Endothelial cell of umbilical vein (primary cell): ENCODE measurements around the gene APOL2.

Experiments
- TF ChIP-seq, protein P1 (sequence below): IDR thresholded peaks from 2 replicates; pipeline ENCODE4 v1.6.1; 2011; ENCODE audit not compliant: insufficient read depth, insufficient read length
- TF ChIP-seq, protein P2 (sequence below), 2 donors: IDR thresholded peaks; 1 replicate in 1 of 2; 2 replicates in 1 of 2; pipeline ENCODE4 v1.5.1; 2011; ENCODE audit warnings: low read length in 2 of 2, mild to moderate bottlenecking in 2 of 2, moderate library complexity in 2 of 2, control low read depth in 1 of 2, inconsistent platforms in 1 of 2, low read depth in 1 of 2; ENCODE audit not compliant: insufficient read depth in 1 of 2; ENCODE audit errors: extremely low read depth in 1 of 2

DNA sequence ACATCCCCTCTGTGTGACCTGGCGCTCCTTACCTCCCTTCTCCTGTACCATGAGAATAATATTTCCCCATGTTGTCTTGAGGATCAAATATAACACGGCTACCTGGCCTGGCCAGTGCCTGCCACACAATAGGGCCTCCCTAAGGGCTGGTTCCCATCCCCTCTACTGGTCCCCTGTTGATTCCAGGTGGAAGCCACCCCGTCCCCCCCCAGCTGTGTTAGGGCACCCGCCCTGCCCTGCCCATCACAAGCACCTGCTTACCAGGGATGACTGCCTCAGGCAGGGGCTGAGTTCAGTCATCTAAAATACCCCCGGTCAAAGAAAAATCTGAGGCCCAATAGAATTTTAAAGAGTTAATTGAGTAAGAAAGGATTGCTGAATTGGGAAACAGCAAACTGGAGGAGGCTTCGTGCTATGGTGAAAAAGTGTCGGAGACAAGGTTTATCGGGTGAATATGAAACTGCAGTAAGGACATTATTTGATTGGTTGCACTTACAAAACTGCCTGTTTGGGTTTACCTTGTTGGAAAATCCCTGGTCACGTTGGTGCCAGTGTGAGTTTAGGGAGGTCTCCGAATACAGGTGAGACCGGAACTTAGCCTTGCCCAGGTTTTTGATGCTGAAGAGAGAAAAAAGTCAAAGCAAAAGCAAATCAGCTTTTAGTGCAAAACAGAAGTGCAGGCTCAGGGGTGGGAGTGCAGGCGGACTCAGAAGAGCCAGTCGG, 18.8 kb upstream of the APOL2 start:
- TF ChIP-seq, protein P1, sequence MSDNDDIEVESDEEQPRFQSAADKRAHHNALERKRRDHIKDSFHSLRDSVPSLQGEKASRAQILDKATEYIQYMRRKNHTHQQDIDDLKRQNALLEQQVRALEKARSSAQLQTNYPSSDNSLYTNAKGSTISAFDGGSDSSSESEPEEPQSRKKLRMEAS: no peak
- TF ChIP-seq, protein P2, sequence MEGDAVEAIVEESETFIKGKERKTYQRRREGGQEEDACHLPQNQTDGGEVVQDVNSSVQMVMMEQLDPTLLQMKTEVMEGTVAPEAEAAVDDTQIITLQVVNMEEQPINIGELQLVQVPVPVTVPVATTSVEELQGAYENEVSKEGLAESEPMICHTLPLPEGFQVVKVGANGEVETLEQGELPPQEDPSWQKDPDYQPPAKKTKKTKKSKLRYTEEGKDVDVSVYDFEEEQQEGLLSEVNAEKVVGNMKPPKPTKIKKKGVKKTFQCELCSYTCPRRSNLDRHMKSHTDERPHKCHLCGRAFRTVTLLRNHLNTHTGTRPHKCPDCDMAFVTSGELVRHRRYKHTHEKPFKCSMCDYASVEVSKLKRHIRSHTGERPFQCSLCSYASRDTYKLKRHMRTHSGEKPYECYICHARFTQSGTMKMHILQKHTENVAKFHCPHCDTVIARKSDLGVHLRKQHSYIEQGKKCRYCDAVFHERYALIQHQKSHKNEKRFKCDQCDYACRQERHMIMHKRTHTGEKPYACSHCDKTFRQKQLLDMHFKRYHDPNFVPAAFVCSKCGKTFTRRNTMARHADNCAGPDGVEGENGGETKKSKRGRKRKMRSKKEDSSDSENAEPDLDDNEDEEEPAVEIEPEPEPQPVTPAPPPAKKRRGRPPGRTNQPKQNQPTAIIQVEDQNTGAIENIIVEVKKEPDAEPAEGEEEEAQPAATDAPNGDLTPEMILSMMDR (IDR thresholded peaks at IDR 0.05; ENCODE audit: extremely low read depth in 1 of 2, insufficient read depth in 1 of 2, low read depth in 1 of 2, low read length in 2 of 2): no peak
